Esophagus squamous epithelium (tissue), 4 donors: ENCODE results near the gene KLF8.

Experiments
- CTCF ChIP-seq, 6 experiments: fragments of 450-650 bp in 4 of 6; fragments of 200-600 bp in 2 of 6; sonication (generic) in 2 of 6; IDR thresholded peaks; one replicate each; pipeline ENCODE4 v1.5.1; 2016 to 2019; ENCODE audit warnings: antibody characterized with exemption in 6 of 6, mild to moderate bottlenecking in 4 of 6, moderate library complexity in 4 of 6
- POLR2A ChIP-seq, 4 donors: fragments of 450-650 bp; IDR thresholded peaks; one replicate each; pipeline ENCODE4 v1.6.1; 2017; ENCODE audit warnings: antibody characterized with exemption in 4 of 4, mild to moderate bottlenecking in 4 of 4, moderate library complexity in 3 of 4

GRCh38 chrX:56219700-56220099, 12.5 kb upstream of the KLF8 start:
- peak in 3 of 6 experiments; percentile 8 to 30 (median 14) for TF ChIP-seq CTCF (IDR thresholded peaks at IDR 0.05)
- no peak for TF ChIP-seq POLR2A (IDR thresholded peaks at IDR 0.05)
